PC-3 (cell line): Measurements from ENCODE around the gene CIB4. TPM values are rescaled to one million over a fixed set of nuclear protein-coding genes. Genes with fewer than 3 reads are reported as not detected.

Experiments
- ATAC-seq: fragments of 200-7000 bp; cut with Tn5 transposase; 2 replicates; pipeline ENCODE4 v1.9.1; 2020; ENCODE audit warnings: mild to moderate bottlenecking, moderate library complexity
- BruUV-seq: library from RNA; stranded (reverse); fragments of 400-500 nt; replicated peaks from 2 replicates; lab custom pipeline; 2021; lab: Mats Ljungman, UMichigan
- CTCF ChIA-PET: fragments of 300-600 bp; sonication (Branson Sonifier 250); formaldehyde crosslinking; loops from one replicate; lab custom pipeline; 2022; ENCODE audit warnings: antibody characterized with exemption; lab: Charles Lee
- POLR2A ChIA-PET: fragments of 300-600 bp; sonication (Branson Sonifier 250); formaldehyde crosslinking; loops from one replicate; lab custom pipeline; 2022; ENCODE audit warnings: antibody characterized with exemption; ENCODE audit not compliant: unreplicated experiment; lab: Charles Lee
- DNase-seq: peaks from one replicate; pipeline ENCODE4 v3.0.0-alpha.2; 2015
- H2AFZ ChIP-seq: fragments of 300-600 bp; sonication (generic); 2 replicates; pipeline ENCODE4 v1.6.0; 2016; ENCODE audit warnings: antibody characterized with exemption, low read length
- H3F3A ChIP-seq: fragments of 300-600 bp; sonication (generic); one replicate; pipeline ENCODE4 v1.6.0; 2017; ENCODE audit warnings: antibody characterized with exemption, low read length, control low read depth, mild to moderate bottlenecking; ENCODE audit not compliant: unreplicated experiment
- H3K27ac ChIP-seq: fragments of 300-600 bp; sonication (generic); 2 replicates; pipeline ENCODE4 v1.5.1; 2016; ENCODE audit warnings: mild to moderate bottlenecking, low read length
- H3K27me3 ChIP-seq: fragments of 300-600 bp; sonication (generic); 2 replicates; pipeline ENCODE4 v1.6.1; 2016; ENCODE audit warnings: low read length, mixed read lengths
- H3K36me3 ChIP-seq: fragments of 300-600 bp; sonication (generic); 2 replicates; pipeline ENCODE4 v1.6.1; 2016; ENCODE audit warnings: low read depth, mixed run types, low read length, mixed read lengths
- H3K4me1 ChIP-seq: fragments of 300-600 bp; sonication (generic); 2 replicates; pipeline ENCODE4 v1.5.1; 2016; ENCODE audit warnings: low read length; ENCODE audit not compliant: insufficient read depth
- H3K4me2 ChIP-seq: fragments of 300-600 bp; sonication (generic); 2 replicates; pipeline ENCODE4 v1.6.0; 2016; ENCODE audit warnings: low read length
- H3K4me3 ChIP-seq: fragments of 300-600 bp; sonication (generic); 2 replicates; pipeline ENCODE4 v1.5.1; 2016; ENCODE audit warnings: mild to moderate bottlenecking, low read length, mixed read lengths
- H3K79me2 ChIP-seq: fragments of 300-600 bp; sonication (generic); 2 replicates; pipeline ENCODE4 v1.6.1; 2017; ENCODE audit warnings: low read length, mixed read lengths
- H3K9ac ChIP-seq: fragments of 300-600 bp; sonication (generic); 2 replicates; pipeline ENCODE4 v1.6.0; 2016; ENCODE audit warnings: mild to moderate bottlenecking, low read length
- H3K9me2 ChIP-seq: fragments of 300-600 bp; sonication (generic); replicated peaks from 2 replicates; pipeline ENCODE4 v1.6.1; 2016; ENCODE audit warnings: mixed run types, low read length, mixed read lengths
- H3K9me3 ChIP-seq: fragments of 300-600 bp; sonication (generic); 2 replicates; pipeline ENCODE4 v1.6.1; 2016; ENCODE audit warnings: low read length, mixed read lengths
- H4K20me1 ChIP-seq: fragments of 300-600 bp; sonication (generic); 2 replicates; pipeline ENCODE4 v1.6.1; 2016; ENCODE audit warnings: low read length, mixed read lengths
- CTCF ChIP-seq: fragments of 300-600 bp; sonication (generic); conservative IDR thresholded peaks from 2 replicates; pipeline ENCODE4 v1.5.1; 2017; ENCODE audit warnings: antibody characterized with exemption, low read depth, mild to moderate bottlenecking, low read length
- EZH2 ChIP-seq: fragments of 300-600 bp; sonication (generic); IDR thresholded peaks from one replicate; pipeline ENCODE4 v1.6.1; 2017; ENCODE audit warnings: antibody characterized with exemption, mild to moderate bottlenecking, low read length; ENCODE audit not compliant: unreplicated experiment
- EZH2phosphoT487 ChIP-seq: fragments of 300-600 bp; sonication (generic); IDR thresholded peaks from 2 replicates; pipeline ENCODE4 v1.6.1; 2018; ENCODE audit warnings: mild to moderate bottlenecking, antibody characterized with exemption, low read length, borderline replicate concordance
- intact Hi-C: fragments of 100-400 bp; cut with micrococcal nuclease; formaldehyde crosslinking; loops from 2 replicates; pipeline ENCODE4 v1.9.0; 2023
- total RNA-seq: library from RNA; depleted of rRNA; stranded (reverse); fragments of >200 nt; gene quantifications from 2 replicates; pipeline ENCODE4 v1.2.3, GENCODE V29; 2014

The CIB4 gene
- total RNA-seq, 1 experiment from 2014 or later = not detected

GRCh38 chr2:26678035-26678434 lies 36.9 kb upstream of the CIB4 start:
- H3K4me3 ChIP-seq = no peak overlapping the region
- intact Hi-C loops = no loop called here
- H3K9me3 ChIP-seq = no peaks in the 10 kb centered on the region
- ChIA-PET POLR2A (no interaction called here), CTCF (no interaction called here)
- H4K20me1 ChIP-seq = no peaks in the 10 kb centered on the region
- peak; percentile 37 for DNase-seq
- no peak overlapping the region for H3K4me2 ChIP-seq
- H2AFZ ChIP-seq = no peak overlapping the region
- no peaks in the 10 kb centered on the region for H3K79me2 ChIP-seq
- no TSS peak for BruUV-seq
- 0 out of 2 replicates have a peak, but pooled peaks cover 2% of the 10 kb centered on the region for H3K4me1 ChIP-seq
- H3K9ac ChIP-seq = no peak overlapping the region
- TF ChIP-seq EZH2 (no peak), EZH2phosphoT487 (no peak), CTCF (no peak)
- ATAC-seq = no peak
- no peaks in the 10 kb centered on the region for H3K36me3 ChIP-seq
- H3K27ac ChIP-seq = no peak overlapping the region
- H3K9me2 ChIP-seq = no peaks in the 10 kb centered on the region; the same call in 1 of the 2 replicates
- no peaks in the 10 kb centered on the region for H3F3A ChIP-seq
- peaks cover 21% of the 10 kb centered on the region; the same call in 1 of the 2 replicates for H3K27me3 ChIP-seq

- Histone ChIP-seq H3K9me3 (no peaks in the 10 kb centered on the region), H3K4me1 (peaks cover 15% of the 10 kb centered on the region), H3F3A (no peaks in the 10 kb centered on the region), H4K20me1 (no peaks in the 10 kb centered on the region), H3K4me2 (no peak overlapping the region), H3K27me3 (peaks cover 30% of the 10 kb centered on the region; the same call in 1 of the 2 replicates), H3K36me3 (no peaks in the 10 kb centered on the region), H3K9ac (no peak overlapping the region), H3K79me2 (no peaks in the 10 kb centered on the region), H3K27ac (no peak overlapping the region), H2AFZ (no peak overlapping the region), H3K4me3 (no peak overlapping the region), H3K9me2 (no peaks in the 10 kb centered on the region; the same call in 1 of the 2 replicates)
- BruUV-seq = no TSS peak
- intact Hi-C loops = no loop called here
- POLR2A ChIA-PET = no interaction called here
- no peak for DNase-seq
- ATAC-seq = no peak
- TF ChIP-seq CTCF = no peak
- no peak for TF ChIP-seq EZH2
- no peak for TF ChIP-seq EZH2phosphoT487
- CTCF ChIA-PET = no interaction called here
Measured at GRCh38 chr2:26675651-26676255, 34.6 kb upstream of the CIB4 start.

GRCh38 chr2:26674771-26675170 lies 33.6 kb upstream of the CIB4 start:
- H3F3A ChIP-seq = no peaks in the 10 kb centered on the region
- TF ChIP-seq EZH2phosphoT487 (no peak), CTCF (no peak), EZH2 (no peak)
- no peaks in the 10 kb centered on the region for H3K9me3 ChIP-seq
- H3K27ac ChIP-seq = no peak overlapping the region
- H3K27me3 ChIP-seq = peaks cover 30% of the 10 kb centered on the region; the same call in 1 of the 2 replicates
- H3K4me1 ChIP-seq = peaks cover 22% of the 10 kb centered on the region
- CTCF ChIA-PET = no interaction called here
- no peaks in the 10 kb centered on the region for H3K36me3 ChIP-seq
- no peak overlapping the region for H3K4me2 ChIP-seq
- BruUV-seq = no TSS peak
- no peak for ATAC-seq
- H2AFZ ChIP-seq = no peak overlapping the region
- no peak for DNase-seq
- H3K4me3 ChIP-seq = no peak overlapping the region
- intact Hi-C loops = no loop called here
- H4K20me1 ChIP-seq = no peaks in the 10 kb centered on the region
- H3K9ac ChIP-seq = no peak overlapping the region
- no peaks in the 10 kb centered on the region; the same call in 1 of the 2 replicates for H3K9me2 ChIP-seq
- POLR2A ChIA-PET = no interaction called here
- no peaks in the 10 kb centered on the region for H3K79me2 ChIP-seq
